GM06990 (cell line): ENCODE data around the gene NADK.

ENCODE experiments used
- DNase-seq: peaks from one replicate; pipeline ENCODE4 v3.0.0-alpha.2; 2011; ENCODE audit not compliant: insufficient read length; ENCODE audit errors: extremely low read depth
- H3K27me3 ChIP-seq: replicated peaks from 2 replicates; pipeline ENCODE4 v1.6.0; 2011; ENCODE audit warnings: low read length; ENCODE audit not compliant: control insufficient read depth, insufficient read depth
- H3K36me3 ChIP-seq: 2 replicates; pipeline ENCODE4 v1.5.1; 2011; ENCODE audit warnings: low read length; ENCODE audit not compliant: control insufficient read depth, insufficient read depth
- H3K4me3 ChIP-seq: replicated peaks from 2 replicates; pipeline ENCODE4 v1.5.1; 2011; ENCODE audit warnings: low read depth, mild to moderate bottlenecking, control low read depth, low read length
- CTCF ChIP-seq: IDR thresholded peaks from 2 replicates; pipeline ENCODE4 v1.5.1; 2011; ENCODE audit warnings: low read length, control low read depth, mild to moderate bottlenecking, inconsistent platforms; ENCODE audit not compliant: insufficient read depth, poor library complexity, severe bottlenecking

The NADK gene

DNA sequence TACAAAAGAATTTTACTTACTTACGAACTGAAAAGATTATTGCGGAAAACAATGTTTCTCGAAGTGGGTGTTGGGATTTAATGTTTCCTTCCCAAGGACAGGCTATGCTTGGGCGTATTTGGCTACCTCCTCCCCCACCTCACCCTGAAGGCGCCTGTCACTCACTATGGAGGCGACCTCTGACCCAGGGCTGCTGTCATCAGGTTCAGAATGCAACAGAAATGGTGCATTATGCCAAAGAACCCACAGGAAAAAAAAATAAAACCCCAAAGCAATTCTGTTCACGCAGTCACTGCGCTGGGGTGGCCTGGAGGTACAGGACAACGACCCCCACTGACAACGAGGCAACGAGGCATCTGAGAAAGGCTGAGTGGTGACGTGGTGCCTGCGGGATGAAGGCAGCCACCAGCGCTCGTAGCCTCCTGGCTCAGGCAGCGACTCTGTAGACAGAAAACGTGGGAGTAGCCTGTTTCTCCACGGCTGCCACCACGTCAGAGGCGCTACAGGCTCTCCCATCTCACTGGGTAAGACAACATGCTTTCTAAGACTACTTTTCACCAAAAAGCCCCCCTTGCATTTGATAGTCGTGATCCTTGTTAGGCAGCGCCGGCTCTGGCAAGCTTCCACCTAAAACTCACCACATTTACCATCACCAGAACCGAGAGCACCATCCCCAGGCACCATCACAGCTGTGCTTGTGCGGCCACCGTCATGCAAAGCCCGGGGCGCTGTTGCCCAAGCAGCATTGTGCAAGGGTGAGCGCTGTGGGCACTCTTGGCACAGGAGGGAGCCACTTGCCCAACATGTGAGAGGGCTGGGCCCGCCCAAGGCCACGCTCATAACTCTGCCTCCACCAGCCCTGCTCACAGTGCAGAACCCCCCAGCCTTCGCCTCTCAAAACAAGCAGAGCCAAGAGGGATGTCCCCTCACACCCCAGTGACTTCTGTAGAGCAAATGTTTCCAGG is 14.3 kb downstream of the NADK start:
- DNase-seq = no peak
- Histone ChIP-seq H3K36me3 (peaks cover 32% of the 10 kb centered on the region), H3K4me3 (no peak overlapping the region), H3K27me3 (no peaks in the 10 kb centered on the region)
- TF ChIP-seq CTCF = no peak

DNA sequence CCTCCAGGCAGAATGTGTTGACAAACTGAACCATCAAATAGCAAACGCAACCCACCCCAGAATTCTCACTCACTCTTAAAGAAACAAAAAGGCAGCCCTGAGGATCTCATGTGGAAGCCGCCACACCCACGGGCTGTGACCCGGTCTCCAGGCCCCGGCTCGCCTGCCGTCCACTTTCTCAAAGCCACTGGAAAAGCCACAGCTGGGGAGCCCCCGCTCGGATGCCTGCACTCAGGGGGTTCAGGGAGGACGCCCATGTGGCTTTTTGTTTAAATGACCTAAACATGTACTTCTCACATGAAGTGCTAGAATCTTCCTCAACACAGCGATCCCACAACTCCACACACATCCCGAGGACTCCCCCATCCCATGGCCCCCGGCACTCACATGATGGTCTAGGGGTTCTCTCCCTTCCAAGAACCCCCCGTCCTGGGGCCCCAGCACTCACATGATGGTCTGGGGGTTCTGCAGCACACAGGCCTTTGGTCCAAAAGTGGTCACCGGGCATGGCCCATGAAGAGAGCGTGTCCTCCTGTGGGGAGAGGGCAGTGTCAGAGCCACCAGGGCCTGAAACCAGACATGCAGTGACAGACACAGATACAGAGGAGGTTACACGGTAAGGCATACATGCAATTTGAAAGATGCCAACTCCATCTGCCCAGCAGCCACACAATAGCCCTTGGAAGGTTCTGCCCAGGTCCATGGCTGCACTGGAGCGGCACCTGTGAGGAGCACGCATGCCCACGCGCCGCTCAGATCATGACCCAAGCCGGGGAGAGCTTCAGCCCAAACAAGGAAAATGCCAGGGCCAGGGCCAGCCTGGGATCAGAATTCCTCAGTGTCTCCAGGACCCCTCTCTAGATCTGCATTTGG is 16.5 kb downstream of the NADK start:
- TF ChIP-seq CTCF = no peak
- H3K36me3 ChIP-seq = peaks cover 43% of the 10 kb centered on the region
- no peak for DNase-seq
- H3K27me3 ChIP-seq = no peaks in the 10 kb centered on the region
- H3K4me3 ChIP-seq = no peak overlapping the region

DNA sequence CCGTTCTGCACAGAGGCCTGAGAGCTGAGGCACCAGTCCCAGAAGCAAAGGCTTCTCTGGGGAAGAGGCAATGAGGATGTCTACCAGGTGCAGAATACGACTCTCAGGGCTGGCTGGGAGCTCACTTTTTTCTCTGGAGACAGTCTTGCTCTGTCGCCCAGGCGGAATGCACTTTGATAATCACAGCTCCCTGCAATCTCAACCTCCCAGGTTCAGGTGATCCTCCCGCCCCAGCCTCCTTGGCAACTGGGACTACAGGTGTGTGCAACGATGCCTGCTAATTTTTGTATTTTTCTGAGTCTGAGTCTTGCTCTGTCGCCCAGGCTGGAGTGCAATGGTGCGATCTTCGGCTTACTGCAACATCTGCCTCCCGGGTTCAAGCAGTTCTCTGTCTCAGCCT is 17.6 kb downstream of the NADK start:
- peaks cover 51% of the 10 kb centered on the region for H3K36me3 ChIP-seq
- no peak for TF ChIP-seq CTCF
- no peak overlapping the region for H3K4me3 ChIP-seq
- no peak for DNase-seq
- no peaks in the 10 kb centered on the region for H3K27me3 ChIP-seq

DNA sequence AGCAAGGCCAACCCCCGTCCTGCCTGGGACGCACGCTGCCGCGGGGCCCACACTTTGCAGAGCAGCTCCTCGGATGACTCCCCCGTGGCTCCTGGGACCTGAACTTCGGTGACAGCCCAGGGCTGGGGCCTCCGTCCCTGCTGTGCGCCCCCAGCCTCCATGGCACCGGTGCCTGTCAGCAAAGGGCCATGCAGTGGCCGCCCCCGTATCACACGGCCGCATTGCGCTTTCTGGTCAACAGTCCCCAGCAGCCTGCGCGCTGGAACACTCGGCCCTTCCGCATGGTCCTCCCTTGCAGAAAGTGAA is 18.0 kb downstream of the NADK start:
- no peak for TF ChIP-seq CTCF
- no peak for DNase-seq
- Histone ChIP-seq H3K4me3 (no peak overlapping the region), H3K36me3 (peaks cover 52% of the 10 kb centered on the region), H3K27me3 (no peaks in the 10 kb centered on the region)

- Histone ChIP-seq H3K4me3 (no peak overlapping the region), H3K36me3 (peaks cover 51% of the 10 kb centered on the region), H3K27me3 (no peaks in the 10 kb centered on the region)
- no peak for DNase-seq
- TF ChIP-seq CTCF = no peak
Measured at GRCh38 chr1:1759456-1760344, 18.6 kb downstream of the NADK start.
